RPMI8226 (cell line): ENCODE data around the gene E4F1.
"Not testable (repeated sequence)": the region's sequence is repeated elsewhere in the genome, so short reads cannot be mapped to it uniquely, and the experiment has no call there.

Source experiments
- DNase-seq: peaks from one replicate; pipeline ENCODE4 v3.0.0-alpha.2; 2015

E4F1 gene

DNA sequence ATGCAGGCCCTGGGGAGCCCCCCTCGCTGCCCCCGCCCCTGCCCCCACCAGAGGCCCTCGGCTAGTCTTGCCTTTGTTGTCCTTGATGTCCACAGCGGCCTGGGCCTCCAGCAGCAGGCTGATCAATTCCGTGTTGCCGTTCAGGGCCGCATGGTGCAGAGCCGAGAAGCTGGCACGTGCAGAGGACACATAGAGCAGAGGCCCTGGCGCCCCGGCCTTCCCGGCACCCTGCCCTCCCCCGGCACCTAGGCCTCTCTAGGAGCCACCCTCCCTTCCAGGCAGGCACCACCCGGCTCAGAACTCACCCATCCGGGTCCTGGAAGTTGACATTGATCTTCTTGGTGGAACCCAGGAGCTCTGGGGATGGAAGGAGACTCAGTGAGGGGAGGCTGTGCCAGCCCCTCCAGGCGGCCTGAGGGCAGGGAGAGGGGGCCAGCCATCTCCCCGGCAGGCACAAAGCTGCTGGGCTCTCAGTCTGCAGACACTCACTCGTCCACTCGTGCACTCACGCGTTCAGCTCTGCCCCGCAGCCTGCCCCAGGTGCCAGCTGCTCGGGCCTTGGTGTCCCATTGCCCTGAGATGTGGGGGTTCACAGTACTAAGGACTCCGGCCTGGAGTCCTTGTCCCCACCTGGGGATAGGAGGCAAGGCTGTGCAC, 33.3 kb upstream of the E4F1 start:
- no peak for DNase-seq

DNA sequence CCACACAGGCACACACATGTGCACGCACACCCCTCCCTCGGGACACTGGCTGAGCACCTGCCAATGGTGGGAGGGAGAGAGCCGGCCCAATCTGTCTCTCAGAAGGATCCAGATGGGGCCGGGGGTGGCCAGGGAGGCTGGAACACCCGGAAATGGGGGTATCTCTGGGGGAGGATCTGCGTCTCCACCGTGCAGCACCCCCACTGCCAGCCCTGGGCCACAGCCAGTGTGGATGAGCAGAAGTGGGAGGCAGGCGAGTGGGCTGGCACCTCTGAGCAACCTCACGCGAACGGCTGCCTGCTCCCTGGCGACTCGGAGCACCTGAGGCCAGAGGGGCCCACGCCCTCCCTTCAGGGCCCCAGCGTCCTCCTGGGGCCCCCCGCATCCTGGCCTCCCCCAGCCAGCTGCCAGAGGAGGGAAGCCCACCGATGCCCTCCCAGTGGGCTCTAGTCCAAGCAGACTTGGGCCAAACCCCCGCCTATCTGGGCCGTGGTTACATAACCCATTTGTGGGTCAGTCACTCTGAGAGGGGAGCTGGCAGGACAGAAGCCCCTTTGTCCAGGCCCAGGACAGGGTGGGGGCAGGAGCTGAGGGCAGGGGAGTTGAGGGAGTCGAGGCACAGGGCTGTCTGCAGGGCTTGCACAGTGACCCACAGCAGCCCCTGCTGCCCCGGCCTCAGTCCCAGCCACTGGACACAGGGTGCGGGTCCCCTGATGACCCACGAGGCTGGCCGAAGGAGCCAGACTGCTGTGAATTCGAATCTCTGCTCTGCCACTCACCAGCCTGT, 32.5 kb upstream of the E4F1 start:
- no peak for DNase-seq

- no peak for DNase-seq
Observed at GRCh38 chr16:2191446-2191706, 32.0 kb upstream of the E4F1 start.

DNA sequence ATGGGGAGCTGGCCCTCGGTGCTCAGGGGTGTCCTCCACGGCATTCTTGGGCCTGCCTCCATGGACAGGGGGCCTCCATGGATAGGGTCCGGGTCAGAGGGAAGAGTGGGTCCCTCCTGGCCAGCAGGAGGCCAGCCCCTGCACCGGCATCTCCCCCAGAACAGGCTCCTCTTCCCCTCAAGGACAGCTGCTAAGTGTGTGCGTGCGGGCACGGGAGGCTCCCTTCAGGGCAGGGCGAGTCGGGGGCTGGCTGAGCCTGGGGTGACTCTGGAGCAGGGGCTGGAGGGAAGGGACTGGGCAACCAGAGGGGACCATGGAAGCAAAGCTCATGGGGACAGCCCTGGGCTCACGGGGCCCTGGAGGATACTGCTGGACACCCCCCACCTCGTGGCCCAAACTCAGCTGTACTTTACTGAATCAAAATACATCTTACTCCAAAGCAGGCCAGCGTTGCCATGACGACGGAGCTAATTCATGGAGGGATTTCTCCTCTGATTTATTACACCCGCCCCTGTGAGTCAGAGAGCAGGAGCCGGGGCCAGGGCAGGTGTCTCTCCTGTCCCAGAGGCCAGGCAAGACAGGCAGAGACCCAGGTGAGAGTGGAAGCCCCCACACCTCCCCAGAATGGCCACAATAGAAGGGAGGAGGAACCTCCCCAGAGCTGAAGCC, 29.1 kb upstream of the E4F1 start:
- DNase-seq = peak; percentile 63

GRCh38 chr16:2194852-2195321, 28.5 kb upstream of the E4F1 start:
- DNase-seq = peak; percentile 88

- DNase-seq = peak; percentile 21
Observed at GRCh38 chr16:2195322-2196161, 27.8 kb upstream of the E4F1 start.

DNA sequence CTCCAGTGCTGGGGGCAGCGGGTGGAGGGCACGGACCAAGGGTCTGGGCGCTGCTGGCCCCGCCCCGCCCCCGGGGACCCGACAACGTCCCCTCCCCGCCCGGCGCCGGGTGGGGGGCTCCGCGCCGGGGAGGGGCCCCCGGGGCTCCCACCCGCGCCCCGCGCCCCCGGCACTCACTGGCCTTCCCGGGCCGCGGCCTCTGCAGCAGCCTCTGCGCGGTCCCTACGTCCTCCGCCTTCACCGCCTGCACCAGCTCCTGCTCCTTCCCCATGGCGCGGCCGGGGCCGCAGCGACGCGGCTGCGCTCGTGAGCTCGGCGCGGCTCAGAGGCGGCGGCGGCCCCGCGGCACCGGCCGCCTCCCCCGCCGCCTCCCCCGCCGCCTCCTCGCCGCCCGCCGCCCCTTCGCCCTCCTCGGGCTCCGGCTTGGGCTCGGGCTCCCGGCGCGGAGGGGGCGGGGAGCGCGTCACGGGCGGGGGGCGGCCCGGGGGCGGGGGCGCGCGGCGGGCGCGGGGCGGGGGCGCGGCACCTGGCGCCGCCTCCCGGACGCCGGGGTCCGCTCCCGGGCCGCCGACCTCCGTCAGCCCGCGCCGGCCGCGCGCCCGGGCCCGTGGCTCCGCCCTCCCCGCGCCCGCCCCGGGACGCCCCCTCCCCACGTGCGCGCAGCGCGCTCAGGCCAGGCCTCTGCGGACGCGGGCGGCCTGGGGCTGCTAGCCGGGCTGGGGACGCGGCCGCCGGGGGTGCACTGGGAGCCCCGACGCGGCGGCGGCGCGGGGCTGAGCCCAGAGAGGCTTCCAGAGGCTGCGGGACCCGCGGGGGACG, 27.0 kb upstream of the E4F1 start, which contains the start of gene CASKIN1:
TSS of gene CASKIN1 (minus strand) at position 444 of the 819 bp plus-strand sequence. CDS start at position 271, 173 bp downstream.
- DNase-seq = peak; percentile 62

DNA sequence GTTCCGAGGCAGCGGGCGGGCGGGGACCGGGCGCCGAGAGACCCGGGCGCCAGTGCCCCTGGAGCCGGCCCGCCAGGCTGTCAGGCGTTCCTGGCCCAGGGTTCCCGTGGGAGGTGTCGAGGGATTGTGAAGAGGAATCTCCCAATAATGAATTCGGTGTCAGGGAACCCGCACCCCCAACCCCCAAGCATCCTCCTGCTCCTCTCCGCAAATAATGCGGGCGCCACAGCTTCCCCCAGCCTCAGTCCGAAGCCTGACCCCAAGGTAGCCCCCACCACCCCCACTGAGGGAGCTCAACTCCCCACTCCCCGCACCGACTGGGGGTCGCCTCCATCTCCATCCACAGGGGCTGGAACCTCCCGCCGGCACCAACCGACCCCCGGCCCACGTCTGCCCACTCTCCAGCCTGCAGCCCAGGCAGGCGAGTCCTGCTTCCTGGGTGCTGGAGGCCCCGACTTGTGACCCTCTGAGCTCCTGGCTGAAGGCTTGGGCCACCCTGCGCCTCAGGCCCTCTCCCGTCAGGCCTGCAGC, 26.3 kb upstream of the E4F1 start:
- DNase-seq = no peak

- DNase-seq = no peak
Observed at GRCh38 chr16:2197765-2198164, 25.6 kb upstream of the E4F1 start.

- DNase-seq = no peak
Observed at GRCh38 chr16:2198283-2198682, 25.1 kb upstream of the E4F1 start.

- DNase-seq = no peak
Observed at GRCh38 chr16:2199095-2199494, 24.3 kb upstream of the E4F1 start.

DNA sequence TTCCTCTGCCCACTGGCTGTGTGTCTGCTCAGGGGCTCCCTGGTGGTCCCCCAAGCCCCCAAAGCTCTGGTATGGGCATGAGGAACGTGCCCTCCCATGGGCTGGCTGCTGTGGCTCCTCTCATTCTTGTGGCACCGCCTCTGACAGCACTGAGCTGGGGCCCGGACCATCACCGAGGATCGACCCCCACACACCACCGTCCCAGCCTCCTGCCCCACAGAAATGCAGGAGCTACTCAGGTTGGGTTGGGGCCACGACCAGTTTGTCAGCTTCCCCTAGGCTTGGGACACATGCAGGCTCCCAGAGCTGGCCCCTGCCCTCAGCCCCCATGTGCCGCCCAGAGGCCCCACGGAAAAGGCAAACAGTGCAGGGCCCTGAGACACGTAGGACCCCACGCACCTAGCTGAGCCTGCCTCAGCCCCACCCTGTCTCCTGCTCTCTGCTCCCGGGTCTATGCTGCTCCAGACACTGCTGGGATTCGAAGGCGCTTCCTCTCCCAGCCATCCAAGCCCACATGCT, 23.7 kb upstream of the E4F1 start:
- DNase-seq = no peak

GRCh38 chr16:2200313-2200712, 23.1 kb upstream of the E4F1 start:
- no peak for DNase-seq

DNA sequence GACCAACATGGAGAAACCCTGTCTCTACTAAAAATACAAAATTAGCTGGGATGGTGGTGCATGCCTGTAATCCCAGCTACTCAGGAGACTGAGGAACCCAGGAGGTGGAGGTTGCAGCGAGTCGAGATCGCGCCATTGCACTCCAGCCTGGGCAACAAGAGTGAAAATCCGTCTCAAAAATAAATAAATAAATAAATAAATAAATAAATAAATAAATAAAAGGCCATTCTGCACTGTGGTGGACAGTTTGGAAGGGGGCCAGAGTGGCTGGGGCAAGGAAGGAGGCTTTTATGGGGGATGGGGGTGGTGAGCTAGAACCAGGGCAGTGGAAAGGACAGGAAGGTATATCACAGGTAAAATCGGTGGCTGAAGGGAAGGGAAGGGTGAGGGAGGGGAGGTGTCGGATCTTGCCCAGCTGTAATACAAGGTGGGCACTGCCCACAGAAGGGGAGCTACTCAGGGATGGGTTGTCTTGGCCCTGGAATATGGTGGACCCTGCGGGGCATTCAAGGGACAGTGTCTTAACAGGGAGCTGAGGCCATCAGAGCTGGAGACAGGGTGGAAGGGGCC, 20.2 kb upstream of the E4F1 start:
- DNase-seq = not testable (repeated sequence)

- DNase-seq = peak; percentile 34
Observed at GRCh38 chr16:2204416-2205103, 18.8 kb upstream of the E4F1 start.

- DNase-seq = peak; percentile 94
Observed at GRCh38 chr16:2205104-2205966, 18.1 kb upstream of the E4F1 start, which contains the start of gene MLST8. TSS of gene MLST8 (plus strand) at chr16:2205454. CDS start at chr16:2206086, 632 bp downstream.

GRCh38 chr16:2205967-2206313, 17.5 kb upstream of the E4F1 start:
- DNase-seq = no peak

- DNase-seq = no peak
Observed at GRCh38 chr16:2206420-2206779, 17.0 kb upstream of the E4F1 start.

GRCh38 chr16:2206780-2207433, 16.5 kb upstream of the E4F1 start:
- no peak for DNase-seq
